SU-DHL-6 (cell line): ENCODE results near the gene TRIB2.

Source experiments
- EZH2phosphoT487 ChIP-seq: fragments of 200-600 bp; sonication (generic), shearing (Covaris generic); conservative IDR thresholded peaks from 2 replicates; pipeline ENCODE4 v1.6.1; 2018; ENCODE audit warnings: mild to moderate bottlenecking, antibody characterized with exemption, low read length, moderate library complexity, mixed read lengths
- TF ChIP-seq, protein P1 (sequence below): fragments of 200-600 bp; sonication (generic); IDR thresholded peaks from one replicate; pipeline ENCODE4 v1.5.1; 2017; ENCODE audit warnings: antibody characterized with exemption, mild to moderate bottlenecking, low read length, moderate library complexity; ENCODE audit not compliant: insufficient read depth, poor library complexity, severe bottlenecking

DNA sequence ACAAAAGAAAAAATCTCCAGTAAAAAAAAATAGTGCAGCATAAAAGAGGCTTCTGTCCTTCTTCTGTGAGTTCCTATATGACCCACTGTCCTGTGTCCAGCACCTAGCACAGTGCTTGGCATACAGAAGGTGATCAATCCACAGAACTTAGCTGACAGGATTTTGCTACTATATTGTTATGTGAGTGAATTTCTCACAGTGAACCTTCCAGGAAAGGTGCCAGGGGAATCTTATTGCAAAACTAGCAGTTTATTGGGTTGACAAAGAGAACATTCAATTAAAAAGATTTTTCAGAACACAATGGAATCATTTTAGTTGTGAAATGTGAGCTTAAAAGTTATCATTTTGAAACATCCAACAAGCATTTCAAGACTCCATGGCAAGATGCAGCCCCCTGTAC lies 12.4 kb upstream of the TRIB2 start:
- TF ChIP-seq, protein P1, sequence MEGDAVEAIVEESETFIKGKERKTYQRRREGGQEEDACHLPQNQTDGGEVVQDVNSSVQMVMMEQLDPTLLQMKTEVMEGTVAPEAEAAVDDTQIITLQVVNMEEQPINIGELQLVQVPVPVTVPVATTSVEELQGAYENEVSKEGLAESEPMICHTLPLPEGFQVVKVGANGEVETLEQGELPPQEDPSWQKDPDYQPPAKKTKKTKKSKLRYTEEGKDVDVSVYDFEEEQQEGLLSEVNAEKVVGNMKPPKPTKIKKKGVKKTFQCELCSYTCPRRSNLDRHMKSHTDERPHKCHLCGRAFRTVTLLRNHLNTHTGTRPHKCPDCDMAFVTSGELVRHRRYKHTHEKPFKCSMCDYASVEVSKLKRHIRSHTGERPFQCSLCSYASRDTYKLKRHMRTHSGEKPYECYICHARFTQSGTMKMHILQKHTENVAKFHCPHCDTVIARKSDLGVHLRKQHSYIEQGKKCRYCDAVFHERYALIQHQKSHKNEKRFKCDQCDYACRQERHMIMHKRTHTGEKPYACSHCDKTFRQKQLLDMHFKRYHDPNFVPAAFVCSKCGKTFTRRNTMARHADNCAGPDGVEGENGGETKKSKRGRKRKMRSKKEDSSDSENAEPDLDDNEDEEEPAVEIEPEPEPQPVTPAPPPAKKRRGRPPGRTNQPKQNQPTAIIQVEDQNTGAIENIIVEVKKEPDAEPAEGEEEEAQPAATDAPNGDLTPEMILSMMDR: no peak
- TF ChIP-seq EZH2phosphoT487: no peak
